Measurements from ENCODE around the gene KLHL29.
A peak's percentile ranks its signal among the peaks of the same experiment; 100 is the strongest.

Gene KLHL29

GRCh38 chr2:23423062-23423872, 38.3 kb downstream of the KLHL29 start:
- DNase-seq = no peak

- no peak for DNase-seq
Observed at GRCh38 chr2:23423873-23424680, 39.1 kb downstream of the KLHL29 start.

DNA sequence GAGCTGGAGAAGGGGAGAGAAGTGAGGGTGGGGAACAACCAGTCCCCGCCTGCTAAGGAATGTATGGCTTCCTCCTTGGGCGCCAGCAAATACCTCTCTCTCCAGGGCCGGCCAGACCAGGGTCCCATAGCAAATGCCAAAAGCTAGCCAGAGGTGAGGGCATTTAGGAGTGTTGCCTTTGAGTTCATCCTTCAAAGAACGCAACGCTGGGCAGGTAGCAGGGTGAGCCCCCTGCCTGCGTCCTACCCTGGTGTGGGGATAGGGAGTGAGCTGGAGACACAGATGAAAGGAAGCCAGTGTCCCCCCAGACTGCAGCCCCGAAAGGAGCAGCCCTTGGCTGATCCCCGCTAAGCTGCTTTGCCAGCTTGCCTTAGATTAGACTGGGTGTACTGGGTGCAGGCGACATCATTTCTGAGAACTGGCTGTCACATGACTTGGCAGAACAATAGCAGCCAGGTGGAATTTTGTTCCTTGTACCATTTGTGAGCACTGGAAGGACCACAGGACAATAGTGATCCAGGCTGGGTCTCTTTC, 40.4 kb downstream of the KLHL29 start:
- no peak for DNase-seq

GRCh38 chr2:23425885-23426262, 40.9 kb downstream of the KLHL29 start:
- DNase-seq = no peak

- DNase-seq = no peak
Observed at GRCh38 chr2:23426263-23426905, 41.4 kb downstream of the KLHL29 start.

- DNase-seq = no peak
Observed at GRCh38 chr2:23427350-23427749, 42.4 kb downstream of the KLHL29 start.

DNA sequence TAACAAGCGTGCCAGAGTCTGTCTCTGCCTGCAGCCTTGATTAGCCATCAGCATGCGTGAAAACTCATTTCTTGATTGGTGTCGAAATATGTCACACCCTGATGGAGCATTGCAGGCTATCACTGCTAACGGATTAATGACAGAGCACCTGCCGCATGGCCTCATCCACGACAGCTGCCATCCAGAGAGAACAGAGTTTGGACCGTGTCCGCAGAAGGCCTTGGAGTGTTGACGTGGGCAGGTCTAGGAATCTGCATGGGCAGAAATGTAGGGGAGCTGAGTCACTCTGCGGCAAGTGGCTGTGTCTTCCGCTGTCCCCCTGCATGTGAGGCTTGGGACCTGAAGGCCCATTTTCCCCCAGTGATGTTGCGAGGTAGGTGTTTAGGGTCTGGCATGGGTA, 43.0 kb downstream of the KLHL29 start:
- DNase-seq = no peak

- no peak for DNase-seq
Observed at GRCh38 chr2:23429036-23429435, 44.1 kb downstream of the KLHL29 start.

- no peak for DNase-seq
Observed at GRCh38 chr2:23430263-23430662, 45.3 kb downstream of the KLHL29 start.

GRCh38 chr2:23432531-23432930, 47.6 kb downstream of the KLHL29 start:
- DNase-seq = no peak

- no peak for DNase-seq
Observed at GRCh38 chr2:23433282-23433681, 48.3 kb downstream of the KLHL29 start.

DNA sequence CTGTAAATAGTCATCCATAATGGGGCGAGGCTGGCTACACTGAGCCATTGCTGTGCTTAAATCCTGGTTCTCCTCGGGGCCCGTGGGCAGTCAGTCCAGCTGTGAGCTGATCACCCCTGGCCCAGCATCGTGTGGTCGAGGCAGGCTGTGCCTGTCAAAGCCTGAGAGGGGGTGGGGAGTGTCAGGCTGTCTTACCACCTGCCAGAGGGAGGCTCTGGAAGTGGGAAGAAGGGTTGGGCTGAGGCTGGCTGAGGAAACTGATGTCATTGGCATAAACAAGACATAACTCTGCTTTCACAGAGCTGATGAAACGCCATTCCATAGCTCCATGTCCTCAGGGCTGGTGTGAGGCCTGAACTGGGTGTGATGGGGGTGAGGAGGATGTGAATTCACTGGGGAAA, 49.7 kb downstream of the KLHL29 start:
- DNase-seq = no peak

- DNase-seq = no peak
Observed at GRCh38 chr2:23435250-23436035, 50.5 kb downstream of the KLHL29 start.

DNA sequence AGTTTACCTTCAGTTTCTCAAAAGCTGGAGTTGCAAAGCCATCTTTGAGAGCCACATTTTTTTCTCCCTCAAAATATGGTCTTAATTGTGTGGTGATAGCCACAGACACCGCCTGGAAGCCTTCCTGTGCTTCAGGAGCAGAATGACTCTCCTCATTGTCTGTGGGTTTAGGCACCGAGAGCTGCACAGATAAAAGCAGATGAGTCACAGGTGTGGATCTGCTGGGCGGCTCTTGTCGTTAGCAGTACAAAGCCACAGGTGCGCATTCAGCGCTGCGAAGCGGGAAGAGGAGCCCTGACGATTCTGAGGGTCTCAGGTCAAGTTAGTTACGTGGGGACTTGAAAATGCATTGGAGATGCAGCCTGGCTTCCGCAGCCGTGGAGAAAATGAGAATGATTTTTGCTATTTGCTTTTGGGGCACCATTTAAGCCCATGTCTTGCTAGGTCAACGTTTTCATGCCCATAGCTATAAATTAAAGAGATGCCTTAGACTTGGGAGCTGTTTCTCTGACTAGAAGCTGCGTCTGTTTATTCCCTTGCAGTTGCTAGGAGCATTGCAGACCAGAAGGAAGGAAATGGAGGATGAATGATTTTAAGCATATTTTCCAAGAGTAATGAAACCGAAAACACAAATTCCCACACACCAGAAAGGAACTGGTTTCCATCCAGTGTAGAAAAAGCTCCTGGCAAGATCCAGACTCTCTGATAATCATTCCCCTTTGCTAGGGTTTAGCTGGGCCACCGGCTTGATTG, 51.5 kb downstream of the KLHL29 start:
- DNase-seq = no peak

- no peak for DNase-seq
Observed at GRCh38 chr2:23441414-23441813, 56.4 kb downstream of the KLHL29 start.

DNA sequence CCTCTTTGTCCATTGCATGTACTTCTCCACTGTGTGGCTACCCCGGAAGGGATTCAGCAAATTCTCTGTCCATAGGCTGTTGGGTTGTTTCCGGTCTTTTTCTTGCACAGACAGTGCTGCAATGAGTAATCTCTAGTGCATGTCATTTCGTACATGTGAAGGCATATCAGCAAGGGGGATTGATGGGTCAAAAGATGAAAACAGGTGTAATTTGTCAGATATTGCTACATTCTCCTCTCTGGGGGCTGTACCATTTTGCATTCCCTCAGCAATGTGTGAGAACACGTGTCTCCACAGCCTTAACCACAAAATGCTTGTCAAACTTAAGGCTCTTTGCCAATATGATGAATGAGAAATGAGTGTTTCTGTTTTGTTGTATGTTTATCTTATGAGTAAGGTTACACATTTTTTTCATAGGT, 60.5 kb downstream of the KLHL29 start:
- DNase-seq = no peak

DNA sequence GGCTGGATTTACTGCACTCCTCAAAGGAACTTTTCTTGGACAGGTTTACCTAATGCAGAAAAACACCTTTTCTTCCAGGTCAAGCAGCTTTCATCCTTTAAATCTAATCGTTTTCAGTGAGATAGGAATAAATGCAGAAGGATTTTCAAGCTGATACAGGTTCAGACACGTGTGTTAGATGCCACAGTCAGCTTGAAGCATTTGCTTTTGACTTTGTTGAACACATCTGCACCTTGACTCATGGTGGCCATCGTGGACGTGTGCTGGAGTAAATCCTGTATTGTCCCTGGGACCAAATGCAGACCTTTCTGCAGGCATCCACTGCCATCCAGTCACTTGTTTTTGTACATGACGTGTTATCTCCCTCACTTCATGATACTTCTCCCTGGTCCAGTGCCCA, 61.9 kb downstream of the KLHL29 start:
- DNase-seq = no peak

GRCh38 chr2:23447405-23447804, 62.4 kb downstream of the KLHL29 start:
- no peak for DNase-seq

DNA sequence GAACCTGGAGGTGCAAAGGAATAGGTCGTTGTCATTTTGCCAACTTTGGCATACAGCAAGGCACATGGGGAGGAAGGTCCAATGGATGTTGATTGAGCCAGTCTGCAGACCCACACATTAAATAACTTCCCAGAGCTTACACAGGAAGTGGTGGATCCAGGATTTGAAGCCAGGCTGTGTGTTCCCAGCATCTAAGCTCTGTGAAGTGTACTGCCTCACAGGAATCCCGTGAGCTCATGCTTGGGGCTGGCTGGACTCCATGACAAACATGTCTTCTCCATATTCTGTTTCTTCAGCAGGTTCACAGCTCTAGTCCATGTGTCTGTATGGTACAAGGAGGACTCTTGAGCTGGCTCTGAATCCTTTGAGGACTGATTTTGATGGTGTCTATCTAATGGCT, 63.9 kb downstream of the KLHL29 start:
- DNase-seq = no peak

DNA sequence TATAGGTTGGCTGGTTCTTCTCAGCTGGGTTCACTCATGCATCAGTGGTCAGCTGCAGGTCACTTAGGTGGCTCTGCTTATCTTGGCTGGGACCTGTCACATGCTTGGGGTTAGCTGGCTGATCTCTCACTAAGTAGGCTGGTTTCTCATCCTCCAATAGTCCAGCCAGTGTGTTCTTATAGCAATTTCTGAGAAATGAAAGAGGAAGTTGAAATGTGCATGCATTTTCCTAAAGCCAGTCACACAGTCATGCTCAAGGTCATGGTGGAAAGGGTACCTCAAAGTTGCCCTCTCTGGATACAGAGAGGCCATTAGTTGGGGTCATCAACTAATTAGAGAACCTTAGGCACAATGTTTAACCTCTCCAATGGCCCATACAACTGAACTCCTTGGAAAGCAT, 64.4 kb downstream of the KLHL29 start:
- peak; percentile 66 to 67 for DNase-seq

GRCh38 chr2:23449831-23450331, 64.9 kb downstream of the KLHL29 start:
- no peak for DNase-seq

Data from inflammatory macrophage (primary cell).